RPMI7951 (cell line): ENCODE measurements around the gene TRIM67. TPM values are rescaled to one million over a fixed set of nuclear protein-coding genes. Genes with fewer than 3 reads are reported as not detected.
"Not testable (repeated sequence)": the region's sequence is repeated elsewhere in the genome, so short reads cannot be mapped to it uniquely, and the experiment has no call there.

Experiments
- DNase-seq: peaks from one replicate; pipeline ENCODE4 v3.0.0-alpha.2; 2012; ENCODE audit warnings: low read depth
- total RNA-seq: library from RNA; depleted of rRNA; stranded (reverse); fragments of >200 nt; shearing (Covaris generic); gene quantifications from 2 replicates; pipeline ENCODE4 v1.2.3, GENCODE V29; 2014

The TRIM67 gene
- total RNA-seq, 1 experiment from 2014 or later = not detected

DNA sequence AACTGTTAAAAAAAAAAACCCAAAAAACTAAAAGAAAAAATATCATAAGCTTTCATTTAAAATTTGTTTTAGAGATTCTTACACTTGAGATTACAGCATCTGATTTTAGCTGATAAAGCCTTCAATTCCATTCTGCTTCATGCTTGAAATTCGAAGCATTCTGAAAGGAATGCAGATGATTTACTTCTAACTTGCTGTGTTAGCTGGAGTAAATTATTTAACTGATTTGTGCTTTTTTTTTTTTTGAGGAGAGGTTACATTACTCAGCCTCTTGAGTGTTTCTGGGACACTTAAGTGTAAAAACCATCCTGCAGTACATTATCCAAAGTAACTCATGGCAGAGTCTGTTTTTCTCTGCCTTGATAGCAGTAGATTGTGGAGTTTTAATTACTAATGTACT lies 4.5 kb upstream of the TRIM67 start:
- DNase-seq = no peak

DNA sequence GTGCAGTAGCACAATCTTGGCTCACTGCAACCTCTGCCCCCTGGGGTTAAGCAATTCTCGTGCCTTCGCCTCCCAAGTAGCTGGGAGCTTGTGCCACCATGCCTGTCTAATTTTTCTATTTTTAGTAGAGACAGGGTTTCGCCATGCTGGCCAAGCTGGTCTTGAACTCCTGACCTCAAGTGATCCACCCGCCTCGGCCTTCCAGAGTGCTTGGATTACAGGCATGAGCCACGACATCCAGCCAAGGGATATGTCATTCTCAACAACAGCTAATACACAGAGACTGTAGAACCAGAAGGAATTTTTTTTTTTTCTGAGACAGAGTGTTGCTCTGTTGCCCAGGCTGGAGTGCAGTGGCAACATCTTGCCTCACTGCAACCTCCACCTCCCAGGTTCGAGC lies 3.7 kb upstream of the TRIM67 start:
- not testable (repeated sequence) for DNase-seq

DNA sequence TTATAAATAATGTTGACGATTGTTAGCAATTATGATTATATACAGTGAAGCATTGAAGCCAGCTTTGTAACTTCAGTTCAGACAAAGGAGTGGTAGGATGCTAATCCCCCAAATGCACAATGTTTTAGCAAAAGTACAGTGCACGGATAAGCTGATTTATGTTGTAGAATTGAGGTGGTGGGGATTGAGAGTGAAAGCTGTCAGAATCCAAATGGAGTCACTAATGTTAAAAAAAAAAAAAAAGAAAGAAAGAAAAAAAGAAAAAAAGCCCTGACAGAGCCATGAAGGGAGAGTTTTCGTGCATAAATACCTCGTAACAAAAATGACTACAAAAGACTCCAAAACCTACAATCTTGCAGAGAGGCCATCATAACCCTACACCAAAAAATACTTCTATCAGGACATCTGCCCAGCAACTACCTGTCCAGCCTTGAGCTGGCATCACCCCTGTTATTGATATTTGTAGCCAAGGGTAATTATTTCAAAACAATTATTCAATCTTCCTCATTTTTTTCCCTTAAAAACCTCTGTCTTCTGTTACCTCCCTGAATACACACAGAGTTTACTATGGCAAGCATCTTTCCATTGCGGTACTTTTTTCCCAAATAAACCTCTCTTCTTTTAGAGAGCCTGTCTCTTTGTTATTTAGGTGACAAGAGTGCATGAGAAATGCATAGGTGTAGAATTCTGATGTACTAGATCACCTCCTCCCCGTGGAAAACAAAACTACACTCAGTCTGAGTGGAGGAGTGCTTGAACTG lies 2.5 kb upstream of the TRIM67 start:
- DNase-seq = no peak

DNA sequence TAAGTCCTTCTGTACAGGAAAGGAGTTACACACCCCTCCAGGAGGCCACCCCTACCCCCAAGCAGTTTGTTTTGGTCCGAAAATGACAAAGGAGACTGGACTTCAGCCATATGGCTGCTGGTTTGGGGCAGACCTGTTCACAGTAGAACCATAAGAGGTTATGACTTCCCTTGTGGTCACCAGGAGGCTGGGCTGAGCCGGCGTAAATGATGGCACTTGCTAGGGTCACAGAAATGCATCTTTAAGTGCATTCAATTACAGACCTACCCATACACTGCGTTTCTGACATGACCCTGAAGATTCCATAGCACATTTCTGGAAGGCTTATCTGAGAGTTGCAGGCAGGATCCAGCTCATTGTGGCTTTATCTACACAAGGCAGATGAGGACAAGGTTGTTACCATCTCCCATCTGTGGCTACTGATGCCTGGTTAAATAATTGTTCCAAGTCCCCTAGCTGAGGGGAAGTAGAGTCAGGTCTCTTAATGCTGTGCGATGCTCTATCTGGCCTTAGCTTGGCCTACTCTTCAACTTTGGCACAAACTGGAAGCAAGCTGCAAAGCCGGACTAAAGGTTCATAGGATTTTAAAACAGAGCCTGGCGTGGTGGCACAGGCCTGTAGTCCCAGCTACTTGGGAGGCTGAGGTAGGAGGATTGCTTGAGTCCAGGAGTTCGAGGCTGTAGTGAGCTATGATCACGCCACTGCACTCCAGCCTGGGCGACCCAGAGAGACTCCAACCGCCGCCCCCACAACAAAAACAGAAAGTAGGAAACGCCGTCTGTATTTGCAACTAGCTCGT lies 1.7 kb upstream of the TRIM67 start:
- no peak for DNase-seq

DNA sequence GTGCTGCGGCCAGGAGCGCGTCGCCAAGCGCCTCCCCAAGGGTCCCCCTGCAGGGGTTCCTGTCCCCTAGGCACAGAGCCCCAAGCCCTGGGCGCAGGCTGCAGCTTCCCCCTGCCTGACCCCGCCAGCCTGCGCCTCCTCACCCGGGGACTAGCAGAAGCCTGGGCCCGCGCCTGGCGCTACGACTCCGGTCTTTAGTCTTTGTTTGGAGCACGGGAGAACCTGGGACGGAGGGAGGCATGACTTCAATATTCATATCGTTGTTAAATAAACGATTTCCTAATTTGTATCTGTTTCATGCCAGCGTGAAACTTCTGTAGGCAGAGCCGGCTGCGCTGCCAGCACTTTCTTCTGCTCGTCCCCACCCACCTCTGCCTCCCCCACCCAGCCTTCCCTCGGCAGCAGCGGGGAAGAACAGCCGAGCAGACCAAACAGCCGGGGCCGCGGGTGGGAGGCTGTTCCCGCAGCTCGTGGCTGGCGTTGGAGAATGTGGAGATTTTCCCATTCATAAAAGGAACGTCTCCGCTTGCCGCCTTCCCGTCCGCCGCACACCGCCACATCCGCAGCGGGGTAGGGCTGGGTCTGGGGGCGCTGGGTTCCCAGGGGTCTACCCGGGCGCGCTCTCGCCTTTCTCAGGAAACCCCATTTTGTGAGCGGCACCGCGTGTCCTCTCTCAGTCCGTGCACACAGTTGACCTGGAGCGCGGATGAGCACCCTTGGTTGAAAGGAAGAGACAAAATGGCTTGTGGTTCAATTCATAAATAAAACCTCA lies 777 bp upstream of the TRIM67 start:
- no peak for DNase-seq

DNA sequence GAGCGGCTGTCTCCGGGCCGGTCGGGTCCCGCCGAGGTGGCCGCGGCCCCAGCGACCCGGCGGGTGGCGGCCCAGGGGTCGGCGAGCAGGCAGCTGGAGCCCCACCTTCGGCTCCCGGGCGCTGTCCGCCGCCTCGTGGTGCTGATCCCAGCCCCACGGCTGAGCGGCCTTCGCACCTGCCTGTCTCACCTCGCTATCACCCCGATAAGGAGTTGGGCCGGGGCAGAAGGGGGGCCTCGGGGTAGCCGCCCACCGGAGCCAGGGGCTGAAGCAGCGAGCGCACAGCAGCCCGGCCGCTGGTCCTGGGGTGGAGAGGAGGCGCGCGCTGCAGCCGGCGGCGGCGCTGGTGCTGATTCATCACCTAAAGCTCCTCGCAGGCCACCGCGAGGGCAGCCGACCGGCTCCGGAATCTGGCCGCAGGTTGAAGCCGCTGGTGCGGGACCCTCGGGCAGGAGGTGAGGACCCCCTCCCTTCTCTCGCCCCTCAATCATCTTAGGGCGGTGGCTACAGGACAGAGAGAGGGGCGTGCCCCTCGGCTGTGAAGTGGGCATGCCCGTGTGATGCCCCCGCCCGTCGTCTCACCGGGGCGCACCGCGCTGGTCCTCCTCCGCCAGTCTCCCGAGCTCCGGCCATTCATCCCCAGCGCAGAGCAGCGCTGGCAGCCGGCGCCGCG lies 575 bp downstream of the TRIM67 start:
- peak; percentile 45 for DNase-seq

DNA sequence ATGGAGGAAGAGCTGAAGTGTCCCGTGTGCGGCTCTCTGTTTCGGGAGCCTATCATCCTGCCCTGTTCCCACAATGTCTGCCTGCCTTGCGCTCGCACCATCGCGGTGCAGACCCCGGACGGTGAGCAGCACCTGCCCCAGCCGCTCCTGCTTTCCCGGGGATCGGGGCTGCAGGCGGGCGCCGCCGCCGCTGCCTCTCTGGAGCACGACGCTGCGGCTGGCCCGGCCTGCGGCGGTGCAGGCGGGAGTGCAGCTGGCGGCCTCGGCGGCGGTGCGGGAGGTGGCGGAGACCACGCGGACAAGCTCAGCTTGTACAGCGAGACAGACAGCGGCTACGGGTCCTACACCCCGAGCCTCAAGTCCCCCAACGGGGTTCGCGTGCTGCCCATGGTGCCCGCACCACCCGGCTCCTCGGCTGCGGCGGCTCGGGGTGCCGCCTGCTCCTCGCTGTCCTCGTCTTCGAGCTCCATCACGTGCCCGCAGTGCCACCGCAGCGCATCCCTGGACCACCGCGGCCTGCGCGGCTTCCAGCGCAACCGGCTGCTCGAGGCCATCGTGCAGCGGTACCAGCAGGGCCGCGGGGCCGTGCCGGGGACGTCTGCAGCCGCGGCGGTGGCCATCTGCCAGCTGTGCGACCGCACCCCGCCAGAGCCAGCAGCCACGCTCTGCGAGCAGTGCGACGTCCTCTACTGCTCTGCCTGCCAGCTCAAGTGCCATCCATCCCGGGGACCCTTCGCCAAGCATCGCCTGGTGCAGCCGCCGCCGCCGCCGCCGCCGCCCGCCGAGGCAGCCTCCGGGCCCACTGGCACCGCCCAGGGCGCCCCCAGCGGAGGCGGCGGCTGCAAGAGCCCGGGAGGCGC lies 1.3 kb downstream of the TRIM67 start:
- no peak for DNase-seq

DNA sequence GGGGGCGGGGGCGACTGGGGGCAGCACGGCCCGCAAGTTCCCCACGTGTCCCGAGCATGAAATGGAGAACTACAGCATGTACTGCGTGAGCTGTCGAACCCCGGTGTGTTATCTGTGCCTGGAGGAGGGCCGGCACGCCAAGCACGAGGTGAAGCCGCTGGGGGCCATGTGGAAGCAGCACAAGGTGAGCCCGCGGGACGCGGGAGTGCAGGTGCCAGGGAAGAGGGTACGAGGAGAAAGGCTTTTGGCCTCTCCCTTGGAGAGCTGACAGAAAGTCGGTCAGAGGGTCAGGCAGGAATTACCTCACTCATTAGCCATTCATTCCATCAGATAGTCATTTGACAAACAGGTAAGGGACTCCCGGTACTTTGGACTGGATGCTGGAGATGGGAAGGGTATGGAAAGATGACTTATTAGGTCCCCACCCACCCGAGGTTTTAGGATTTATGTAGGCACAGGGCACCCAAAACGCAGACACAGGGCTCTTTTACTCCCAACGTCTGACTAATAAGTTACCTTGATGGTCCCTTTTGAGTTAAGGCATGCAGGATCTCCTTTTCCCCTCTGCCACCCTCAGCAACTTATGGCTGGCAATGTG lies 2.1 kb downstream of the TRIM67 start:
- DNase-seq = no peak

DNA sequence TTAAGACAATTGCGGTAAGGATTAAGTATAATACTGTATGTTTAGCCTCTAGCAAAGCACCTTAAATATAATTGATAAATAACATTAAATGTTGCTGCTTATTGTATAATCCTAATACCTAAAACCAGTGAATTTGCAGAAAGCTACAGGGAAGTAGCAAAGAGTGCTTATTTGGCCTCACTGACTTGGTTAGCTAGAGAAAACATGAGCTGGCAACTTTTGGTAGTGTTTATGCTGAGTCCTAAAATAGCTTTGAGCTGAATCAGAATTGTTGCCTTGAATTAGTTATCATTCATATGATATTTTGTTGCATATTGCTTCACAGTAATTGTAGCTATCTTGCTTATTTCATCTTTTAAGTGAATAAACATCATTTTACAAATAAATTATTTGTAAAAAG lies 3.5 kb downstream of the TRIM67 start:
- DNase-seq = no peak

DNA sequence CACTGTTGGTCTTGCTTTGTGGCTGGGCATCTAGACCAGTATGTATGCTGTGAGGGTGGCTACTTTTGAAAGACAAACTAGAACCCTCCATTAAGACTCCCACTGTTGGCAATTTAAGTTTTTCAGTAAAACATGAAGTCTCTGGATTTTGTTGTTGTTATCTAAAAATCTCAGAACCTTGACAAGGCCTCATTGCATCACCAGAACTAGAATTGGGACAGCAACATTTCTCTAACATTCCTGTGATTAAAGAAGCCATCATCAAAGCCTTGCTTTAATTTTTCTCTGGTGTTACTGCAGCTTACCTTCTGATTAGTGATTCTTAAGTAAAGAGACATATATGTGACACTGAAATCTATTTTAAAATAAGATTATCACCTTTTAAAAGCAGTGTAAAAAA lies 4.5 kb downstream of the TRIM67 start:
- no peak for DNase-seq

DNA sequence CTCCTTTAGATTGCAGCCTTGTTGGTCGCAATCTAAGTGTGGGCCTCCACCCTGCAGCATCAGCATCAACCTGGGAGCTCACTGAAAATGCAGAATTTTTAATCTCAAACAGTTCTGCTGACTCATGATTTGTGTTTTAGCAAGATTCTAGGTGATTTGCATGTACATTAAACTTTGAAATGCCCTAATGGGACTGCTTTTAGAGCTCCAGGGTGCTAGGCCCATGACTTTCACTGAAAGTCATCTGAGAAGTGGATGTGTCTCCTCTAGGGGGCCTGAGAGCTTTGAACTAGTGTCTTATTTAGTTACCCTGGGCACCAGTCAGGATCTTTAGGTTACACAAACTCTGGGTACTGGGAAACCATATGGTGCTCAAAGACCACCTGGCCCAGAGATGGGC lies 9.0 kb downstream of the TRIM67 start:
- no peak for DNase-seq

DNA sequence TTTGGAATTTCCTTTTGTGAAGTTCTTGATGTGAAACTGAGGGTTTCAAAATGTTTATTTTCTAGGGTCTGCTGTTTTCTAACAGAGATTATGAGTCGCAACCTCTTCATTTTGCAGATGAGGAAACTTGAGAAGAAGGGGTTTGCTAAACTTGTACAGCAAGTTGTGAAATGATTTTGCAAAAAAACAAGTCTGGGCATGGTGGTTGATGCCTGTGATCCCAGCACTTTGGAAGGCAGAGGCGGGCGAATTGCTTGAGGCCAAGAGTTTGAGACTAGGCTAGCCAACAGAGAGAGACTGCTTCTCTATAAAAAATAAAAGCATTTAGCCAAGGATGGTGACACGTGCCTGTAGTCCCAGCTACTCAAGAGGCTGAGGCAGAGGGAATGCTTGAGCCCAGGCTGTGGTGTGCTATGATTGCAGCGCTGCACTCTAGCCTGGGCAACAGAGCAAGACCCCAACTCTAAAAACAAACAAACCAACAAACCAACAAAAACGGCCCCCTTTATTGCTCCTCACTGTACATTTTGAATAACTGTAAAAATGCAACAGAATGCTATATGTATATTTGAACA lies 9.9 kb downstream of the TRIM67 start:
- no peak for DNase-seq

DNA sequence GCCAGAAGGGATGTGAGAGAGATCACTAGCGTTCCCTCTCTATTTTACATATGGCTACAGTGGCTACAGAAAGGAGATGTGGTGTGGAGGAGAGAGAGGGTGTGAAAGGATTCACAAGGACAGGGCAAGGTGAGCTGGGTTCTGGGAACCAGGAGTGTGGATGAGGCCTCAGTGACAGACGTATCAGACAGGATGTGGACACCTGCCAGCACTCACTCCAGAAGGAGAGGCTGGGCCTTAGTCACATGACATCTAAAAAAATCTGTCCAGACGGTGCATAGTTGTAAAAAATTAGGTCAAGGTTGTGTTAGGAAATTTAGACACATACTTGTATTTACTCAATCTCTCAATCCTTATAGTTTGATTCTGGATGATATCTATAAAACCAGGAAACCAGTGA lies 10.6 kb downstream of the TRIM67 start:
- DNase-seq = no peak

DNA sequence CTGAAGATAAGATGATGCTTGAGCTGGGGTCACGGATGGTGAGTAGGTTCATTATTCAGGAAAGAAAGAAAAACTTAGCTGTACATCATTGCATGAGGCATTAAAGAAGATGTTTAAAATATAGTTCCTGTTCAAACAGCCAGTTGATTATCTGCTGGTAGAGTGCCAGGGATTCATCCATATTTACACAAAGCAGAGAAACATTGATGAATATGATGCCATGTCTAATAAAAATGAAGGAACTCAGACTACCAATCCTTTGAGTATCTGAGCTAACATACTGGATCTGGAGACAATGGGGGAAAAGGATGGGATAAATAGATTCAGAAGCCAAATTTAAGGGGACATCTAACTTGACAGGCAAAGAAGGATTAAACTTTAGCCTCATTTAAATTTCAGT lies 14.6 kb downstream of the TRIM67 start:
- DNase-seq = no peak

DNA sequence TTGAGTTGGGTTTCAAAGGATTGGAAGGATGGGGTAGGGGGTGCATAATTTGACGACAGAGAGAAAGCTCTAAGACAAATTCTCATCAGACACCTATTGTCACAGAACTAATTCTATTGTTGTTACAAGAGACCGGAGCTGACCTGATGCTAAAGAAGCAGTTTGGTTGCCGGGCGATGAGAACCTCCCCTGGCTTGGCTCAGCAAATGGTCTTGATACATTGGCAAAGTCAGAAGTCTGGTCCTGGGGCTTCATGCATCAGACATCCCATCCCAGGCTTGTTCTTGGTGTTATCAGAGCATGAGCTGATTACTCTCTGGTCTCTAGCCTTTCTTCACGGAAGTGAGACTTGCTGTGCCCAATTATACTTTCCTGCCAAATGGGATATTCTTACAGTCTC lies 15.4 kb downstream of the TRIM67 start:
- DNase-seq = no peak

DNA sequence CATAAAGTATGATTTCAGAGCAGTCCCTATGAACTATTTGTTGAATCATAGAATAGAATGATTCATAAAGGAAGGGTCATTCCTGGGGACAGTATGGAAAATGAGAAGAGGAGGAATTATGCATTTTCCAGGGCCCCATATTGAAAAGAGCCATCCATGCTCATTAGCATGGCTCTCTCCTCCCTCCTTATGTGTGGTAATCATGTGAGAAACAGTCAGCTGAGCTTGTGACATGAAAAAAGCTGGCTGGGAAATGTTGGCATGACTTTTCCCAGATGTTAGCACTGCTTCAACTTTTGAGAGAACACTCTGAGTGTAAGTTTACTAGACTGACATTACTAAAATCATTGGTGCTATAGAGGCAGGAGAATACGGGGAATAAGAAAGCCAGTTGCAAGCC lies 16.1 kb downstream of the TRIM67 start:
- no peak for DNase-seq

DNA sequence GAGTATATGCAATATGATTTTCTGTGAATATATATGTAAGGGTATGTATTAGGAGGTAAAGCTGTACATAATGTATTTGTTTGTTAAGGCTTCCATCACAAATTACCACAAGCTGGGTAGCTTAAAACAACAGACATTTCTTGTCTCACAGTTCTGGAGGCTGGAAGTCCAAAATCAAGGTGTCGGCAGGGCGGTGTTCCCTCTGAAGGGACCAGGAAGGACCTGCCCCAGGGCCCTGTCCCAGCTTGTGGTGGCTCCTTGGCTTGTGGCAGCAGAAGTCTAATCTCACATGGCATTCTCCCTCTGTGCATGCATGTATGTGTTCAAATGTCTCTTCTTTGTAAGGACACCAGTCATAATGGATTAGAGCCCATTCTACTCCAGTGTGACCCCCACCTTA lies 17.1 kb downstream of the TRIM67 start:
- DNase-seq = no peak

DNA sequence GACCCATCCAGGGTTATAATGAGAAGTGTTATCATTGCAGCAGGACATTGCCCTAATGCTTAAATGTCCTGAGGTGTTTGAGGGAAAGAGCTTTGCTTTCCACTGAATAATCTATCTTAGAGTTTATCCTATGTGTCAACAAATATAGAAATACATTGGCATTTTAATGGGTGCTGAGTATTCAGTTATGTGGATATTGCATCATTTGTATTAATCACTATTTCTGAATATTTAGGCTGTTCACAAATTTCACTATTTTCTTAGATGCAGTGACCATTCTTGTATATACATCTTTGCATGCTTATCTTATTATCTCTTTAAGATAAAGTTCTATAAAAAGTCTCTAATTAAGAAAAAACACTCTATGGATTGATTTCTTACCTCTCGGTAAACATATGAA lies 18.2 kb downstream of the TRIM67 start:
- DNase-seq = no peak

DNA sequence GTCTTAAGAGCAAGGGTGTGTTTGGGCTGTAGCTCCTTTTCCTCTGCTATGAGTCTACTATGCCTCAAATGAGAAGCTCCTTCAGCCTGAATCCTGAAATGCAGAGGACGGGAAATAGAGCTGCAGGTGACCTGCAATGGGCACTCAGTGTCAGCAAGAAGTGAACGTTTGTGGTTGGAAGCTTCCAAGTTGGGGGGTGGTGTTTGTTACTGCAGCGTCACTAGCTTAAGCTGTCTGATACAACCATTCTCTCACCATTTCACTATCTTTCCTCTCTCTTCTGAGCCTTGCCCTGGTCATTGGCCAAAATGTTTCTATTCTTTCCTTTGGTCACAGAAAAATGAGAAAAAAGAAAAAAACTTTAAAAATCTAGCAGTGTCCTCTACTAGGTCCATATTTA lies 19.4 kb downstream of the TRIM67 start:
- DNase-seq = no peak

DNA sequence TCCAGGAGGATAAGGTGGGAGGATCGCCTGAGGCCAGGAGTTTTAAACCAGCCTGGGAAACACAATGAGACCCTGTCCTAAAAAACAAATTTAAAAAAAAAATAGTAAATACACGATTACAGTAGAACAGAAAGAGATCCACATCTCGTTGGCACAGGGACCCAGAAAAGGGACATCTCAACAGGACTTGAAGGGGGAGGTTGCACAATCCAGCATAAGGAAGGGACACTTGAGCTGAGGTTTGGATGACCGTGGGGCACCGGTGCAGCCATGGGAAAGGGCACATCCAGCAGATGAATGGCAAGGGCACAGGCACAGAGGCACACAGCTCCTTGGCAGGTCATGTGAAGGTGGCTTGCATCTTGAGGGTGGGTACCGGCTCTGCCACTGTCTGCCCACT lies 20.5 kb downstream of the TRIM67 start:
- no peak for DNase-seq
